Measurements from ENCODE around the gene SPATA17.

The SPATA17 gene

GRCh38 chr1:217805792-217806191, 174.6 kb downstream of the SPATA17 start:
- no peak overlapping the region for H3K4me2 ChIP-seq
- no peak overlapping the region for H2AFZ ChIP-seq (ENCODE audit: low read depth)
- no peak overlapping the region for H3K27ac ChIP-seq
- no peaks in the 10 kb centered on the region for H4K20me1 ChIP-seq (ENCODE audit: insufficient read depth)
- no peaks in the 10 kb centered on the region for H3K79me2 ChIP-seq (ENCODE audit: insufficient read depth, low read depth)
- H3K4me3 ChIP-seq (IDR thresholded peaks at IDR 0.05; ENCODE audit: insufficient read depth, low read depth, low read length), result no peak overlapping the region
- TF ChIP-seq CTCF (conservative IDR thresholded peaks at IDR 0.05; ENCODE audit: low read depth, low read length), result no peak
- no peaks in the 10 kb centered on the region for H3K4me1 ChIP-seq (ENCODE audit: low read depth, poor library complexity, severe bottlenecking)
- no peaks in the 10 kb centered on the region for H3K36me3 ChIP-seq (ENCODE audit: insufficient read depth)
- no peaks in the 10 kb centered on the region for H3K27me3 ChIP-seq (ENCODE audit: insufficient read depth, low read depth)
- no peak overlapping the region for H3K9ac ChIP-seq

- H2AFZ ChIP-seq (ENCODE audit: low read depth), result no peak overlapping the region
- H3K4me2 ChIP-seq, result no peak overlapping the region
- no peaks in the 10 kb centered on the region for H3K27me3 ChIP-seq (ENCODE audit: insufficient read depth, low read depth)
- no peaks in the 10 kb centered on the region for H3K4me1 ChIP-seq (ENCODE audit: low read depth, poor library complexity, severe bottlenecking)
- no peaks in the 10 kb centered on the region for H4K20me1 ChIP-seq (ENCODE audit: insufficient read depth)
- H3K79me2 ChIP-seq (ENCODE audit: insufficient read depth, low read depth), result no peaks in the 10 kb centered on the region
- H3K36me3 ChIP-seq (ENCODE audit: insufficient read depth), result no peaks in the 10 kb centered on the region
- no peak overlapping the region for H3K9ac ChIP-seq
- TF ChIP-seq CTCF (conservative IDR thresholded peaks at IDR 0.05; ENCODE audit: low read depth, low read length), result no peak
- no peak overlapping the region for H3K27ac ChIP-seq
- H3K4me3 ChIP-seq (IDR thresholded peaks at IDR 0.05; ENCODE audit: insufficient read depth, low read depth, low read length), result no peak overlapping the region
Observed at GRCh38 chr1:217812175-217812574, 181.0 kb downstream of the SPATA17 start.

- H3K4me3 ChIP-seq (IDR thresholded peaks at IDR 0.05; ENCODE audit: insufficient read depth, low read depth, low read length), result no peak overlapping the region
- TF ChIP-seq CTCF (conservative IDR thresholded peaks at IDR 0.05; ENCODE audit: low read depth, low read length), result no peak
- no peaks in the 10 kb centered on the region for H4K20me1 ChIP-seq (ENCODE audit: insufficient read depth)
- H3K4me1 ChIP-seq (ENCODE audit: low read depth, poor library complexity, severe bottlenecking), result no peaks in the 10 kb centered on the region
- H3K36me3 ChIP-seq (ENCODE audit: insufficient read depth), result no peaks in the 10 kb centered on the region
- H3K79me2 ChIP-seq (ENCODE audit: insufficient read depth, low read depth), result no peaks in the 10 kb centered on the region
- no peak overlapping the region for H2AFZ ChIP-seq (ENCODE audit: low read depth)
- H3K9ac ChIP-seq, result no peak overlapping the region
- H3K27ac ChIP-seq, result no peak overlapping the region
- no peaks in the 10 kb centered on the region for H3K27me3 ChIP-seq (ENCODE audit: insufficient read depth, low read depth)
- H3K4me2 ChIP-seq, result no peak overlapping the region
Observed at GRCh38 chr1:217813031-217813430, 181.9 kb downstream of the SPATA17 start.

GRCh38 chr1:217837691-217838090, 206.5 kb downstream of the SPATA17 start:
- Histone ChIP-seq H3K36me3 (ENCODE audit: insufficient read depth) (no peaks in the 10 kb centered on the region), H3K4me2 (no peak overlapping the region), H3K9ac (no peak overlapping the region), H3K27me3 (ENCODE audit: insufficient read depth, low read depth) (no peaks in the 10 kb centered on the region), H3K27ac (no peak overlapping the region), H3K4me3 (IDR thresholded peaks at IDR 0.05; ENCODE audit: insufficient read depth, low read depth, low read length) (no peak overlapping the region), H4K20me1 (ENCODE audit: insufficient read depth) (no peaks in the 10 kb centered on the region), H2AFZ (ENCODE audit: low read depth) (no peak overlapping the region), H3K4me1 (ENCODE audit: low read depth, poor library complexity, severe bottlenecking) (no peaks in the 10 kb centered on the region), H3K79me2 (ENCODE audit: insufficient read depth, low read depth) (no peaks in the 10 kb centered on the region)
- TF ChIP-seq CTCF (conservative IDR thresholded peaks at IDR 0.05; ENCODE audit: low read depth, low read length), result no peak

All from KMS-11 (cell line).